Measurements from ENCODE around the gene IGDCC3. TPM values are rescaled to one million over a fixed set of nuclear protein-coding genes. Genes with fewer than 3 reads are reported as not detected.

The IGDCC3 gene
- total and polyA plus RNA-seq, 2 of the 8 experiments (the other 6 are each of a cell fraction or from before 2014, with no cell fraction given) = 26.8 to 45.7 TPM

DNA sequence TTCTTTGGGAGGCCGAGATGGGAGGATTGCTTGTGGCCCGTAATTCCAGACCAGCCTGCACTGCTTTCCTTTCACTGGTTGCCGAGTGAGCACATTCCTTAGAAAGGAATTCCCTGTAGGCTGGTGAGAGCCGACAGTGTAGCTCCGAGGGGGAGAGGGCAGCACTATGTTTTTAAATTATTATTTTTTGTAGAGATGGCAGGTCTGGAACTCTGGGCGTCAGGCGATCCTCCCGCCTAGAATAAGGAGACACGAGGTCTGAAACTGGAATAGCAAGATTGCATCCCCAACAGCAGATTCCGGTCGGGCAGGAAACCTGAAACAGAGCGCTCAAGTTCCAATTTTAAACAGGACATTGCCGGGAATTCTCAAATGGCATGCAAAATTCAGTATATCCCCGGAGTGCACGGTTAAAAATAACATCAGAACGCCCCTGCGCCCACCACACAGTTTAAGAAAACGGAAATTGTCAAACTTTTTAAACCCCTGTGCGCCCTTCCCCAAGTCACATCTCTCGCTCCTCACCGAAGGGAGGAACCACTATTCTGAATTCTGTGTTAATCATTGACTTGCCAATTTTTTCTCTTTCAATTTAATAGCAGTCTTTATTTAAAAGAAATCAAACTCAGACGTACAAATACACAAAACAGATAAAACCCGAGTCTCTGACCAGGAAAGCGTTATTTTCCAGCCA lies 74.0 kb downstream of the IGDCC3 start (continued):
- TF ChIP-seq RBBP5 (IDR thresholded peaks at IDR 0.05; ENCODE audit: borderline replicate concordance, low read depth, low read length) (peak; percentile 61; the same call in 1 of the 2 replicates), NRF1 (IDR thresholded peaks at IDR 0.05; ENCODE audit: low read depth, low read length) (no peak), RFX5 (IDR thresholded peaks at IDR 0.05; ENCODE audit: borderline replicate concordance, low read depth, low read length) (no peak), SIX5 (IDR thresholded peaks at IDR 0.05; ENCODE audit: low read depth, low read length) (no peak), RXRA (IDR thresholded peaks at IDR 0.05; ENCODE audit: insufficient read depth, low read depth, low read length) (no peak), TAF7 (optimal IDR thresholded peaks at IDR 0.05; ENCODE audit: borderline replicate concordance, low read depth, low read length) (no peak), POLR2AphosphoS5 (IDR thresholded peaks at IDR 0.05; ENCODE audit: low read depth, low read length) (0 out of 2 replicates have a peak, but pooled peaks have one; percentile 29), TEAD4 (IDR thresholded peaks at IDR 0.05; ENCODE audit: low read depth, low read length) (peak; percentile 55; the same call in 1 of the 2 replicates), ASH2L (IDR thresholded peaks at IDR 0.05; ENCODE audit: low read length) (peak; percentile 24)
- TF ChIP-seq, protein P1, sequence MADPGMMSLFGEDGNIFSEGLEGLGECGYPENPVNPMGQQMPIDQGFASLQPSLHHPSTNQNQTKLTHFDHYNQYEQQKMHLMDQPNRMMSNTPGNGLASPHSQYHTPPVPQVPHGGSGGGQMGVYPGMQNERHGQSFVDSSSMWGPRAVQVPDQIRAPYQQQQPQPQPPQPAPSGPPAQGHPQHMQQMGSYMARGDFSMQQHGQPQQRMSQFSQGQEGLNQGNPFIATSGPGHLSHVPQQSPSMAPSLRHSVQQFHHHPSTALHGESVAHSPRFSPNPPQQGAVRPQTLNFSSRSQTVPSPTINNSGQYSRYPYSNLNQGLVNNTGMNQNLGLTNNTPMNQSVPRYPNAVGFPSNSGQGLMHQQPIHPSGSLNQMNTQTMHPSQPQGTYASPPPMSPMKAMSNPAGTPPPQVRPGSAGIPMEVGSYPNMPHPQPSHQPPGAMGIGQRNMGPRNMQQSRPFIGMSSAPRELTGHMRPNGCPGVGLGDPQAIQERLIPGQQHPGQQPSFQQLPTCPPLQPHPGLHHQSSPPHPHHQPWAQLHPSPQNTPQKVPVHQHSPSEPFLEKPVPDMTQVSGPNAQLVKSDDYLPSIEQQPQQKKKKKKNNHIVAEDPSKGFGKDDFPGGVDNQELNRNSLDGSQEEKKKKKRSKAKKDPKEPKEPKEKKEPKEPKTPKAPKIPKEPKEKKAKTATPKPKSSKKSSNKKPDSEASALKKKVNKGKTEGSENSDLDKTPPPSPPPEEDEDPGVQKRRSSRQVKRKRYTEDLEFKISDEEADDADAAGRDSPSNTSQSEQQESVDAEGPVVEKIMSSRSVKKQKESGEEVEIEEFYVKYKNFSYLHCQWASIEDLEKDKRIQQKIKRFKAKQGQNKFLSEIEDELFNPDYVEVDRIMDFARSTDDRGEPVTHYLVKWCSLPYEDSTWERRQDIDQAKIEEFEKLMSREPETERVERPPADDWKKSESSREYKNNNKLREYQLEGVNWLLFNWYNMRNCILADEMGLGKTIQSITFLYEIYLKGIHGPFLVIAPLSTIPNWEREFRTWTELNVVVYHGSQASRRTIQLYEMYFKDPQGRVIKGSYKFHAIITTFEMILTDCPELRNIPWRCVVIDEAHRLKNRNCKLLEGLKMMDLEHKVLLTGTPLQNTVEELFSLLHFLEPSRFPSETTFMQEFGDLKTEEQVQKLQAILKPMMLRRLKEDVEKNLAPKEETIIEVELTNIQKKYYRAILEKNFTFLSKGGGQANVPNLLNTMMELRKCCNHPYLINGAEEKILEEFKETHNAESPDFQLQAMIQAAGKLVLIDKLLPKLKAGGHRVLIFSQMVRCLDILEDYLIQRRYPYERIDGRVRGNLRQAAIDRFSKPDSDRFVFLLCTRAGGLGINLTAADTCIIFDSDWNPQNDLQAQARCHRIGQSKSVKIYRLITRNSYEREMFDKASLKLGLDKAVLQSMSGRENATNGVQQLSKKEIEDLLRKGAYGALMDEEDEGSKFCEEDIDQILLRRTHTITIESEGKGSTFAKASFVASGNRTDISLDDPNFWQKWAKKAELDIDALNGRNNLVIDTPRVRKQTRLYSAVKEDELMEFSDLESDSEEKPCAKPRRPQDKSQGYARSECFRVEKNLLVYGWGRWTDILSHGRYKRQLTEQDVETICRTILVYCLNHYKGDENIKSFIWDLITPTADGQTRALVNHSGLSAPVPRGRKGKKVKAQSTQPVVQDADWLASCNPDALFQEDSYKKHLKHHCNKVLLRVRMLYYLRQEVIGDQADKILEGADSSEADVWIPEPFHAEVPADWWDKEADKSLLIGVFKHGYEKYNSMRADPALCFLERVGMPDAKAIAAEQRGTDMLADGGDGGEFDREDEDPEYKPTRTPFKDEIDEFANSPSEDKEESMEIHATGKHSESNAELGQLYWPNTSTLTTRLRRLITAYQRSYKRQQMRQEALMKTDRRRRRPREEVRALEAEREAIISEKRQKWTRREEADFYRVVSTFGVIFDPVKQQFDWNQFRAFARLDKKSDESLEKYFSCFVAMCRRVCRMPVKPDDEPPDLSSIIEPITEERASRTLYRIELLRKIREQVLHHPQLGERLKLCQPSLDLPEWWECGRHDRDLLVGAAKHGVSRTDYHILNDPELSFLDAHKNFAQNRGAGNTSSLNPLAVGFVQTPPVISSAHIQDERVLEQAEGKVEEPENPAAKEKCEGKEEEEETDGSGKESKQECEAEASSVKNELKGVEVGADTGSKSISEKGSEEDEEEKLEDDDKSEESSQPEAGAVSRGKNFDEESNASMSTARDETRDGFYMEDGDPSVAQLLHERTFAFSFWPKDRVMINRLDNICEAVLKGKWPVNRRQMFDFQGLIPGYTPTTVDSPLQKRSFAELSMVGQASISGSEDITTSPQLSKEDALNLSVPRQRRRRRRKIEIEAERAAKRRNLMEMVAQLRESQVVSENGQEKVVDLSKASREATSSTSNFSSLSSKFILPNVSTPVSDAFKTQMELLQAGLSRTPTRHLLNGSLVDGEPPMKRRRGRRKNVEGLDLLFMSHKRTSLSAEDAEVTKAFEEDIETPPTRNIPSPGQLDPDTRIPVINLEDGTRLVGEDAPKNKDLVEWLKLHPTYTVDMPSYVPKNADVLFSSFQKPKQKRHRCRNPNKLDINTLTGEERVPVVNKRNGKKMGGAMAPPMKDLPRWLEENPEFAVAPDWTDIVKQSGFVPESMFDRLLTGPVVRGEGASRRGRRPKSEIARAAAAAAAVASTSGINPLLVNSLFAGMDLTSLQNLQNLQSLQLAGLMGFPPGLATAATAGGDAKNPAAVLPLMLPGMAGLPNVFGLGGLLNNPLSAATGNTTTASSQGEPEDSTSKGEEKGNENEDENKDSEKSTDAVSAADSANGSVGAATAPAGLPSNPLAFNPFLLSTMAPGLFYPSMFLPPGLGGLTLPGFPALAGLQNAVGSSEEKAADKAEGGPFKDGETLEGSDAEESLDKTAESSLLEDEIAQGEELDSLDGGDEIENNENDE (IDR thresholded peaks at IDR 0.05; ENCODE audit: insufficient replicate concordance, low read length) = no peak

Data from H1 (cell line).